Endometrial microvascular endothelial cells (primary cell): Measurements from ENCODE around the gene ZXDC. TPM values are rescaled to one million over a fixed set of nuclear protein-coding genes. Genes with fewer than 3 reads are reported as not detected.

Experiments
- in situ Hi-C: cut with HindIII; loops from 2 replicates; pipeline ENCODE4 v1.10.0; 2017; ENCODE audit warnings: low sequenced_read_pairs, low pct_unique_long_range_greater_than_20kb; ENCODE audit errors: inconsistent ontology term
- total RNA-seq: library from RNA; depleted of rRNA; stranded (reverse); fragments of >200 nt; gene quantifications from one replicate; pipeline ENCODE4 v1.2.3, GENCODE V29; 2015; ENCODE audit errors: inconsistent ontology term

ZXDC gene
- total RNA-seq, 1 donor from 2014 or later: 13.6 TPM

DNA sequence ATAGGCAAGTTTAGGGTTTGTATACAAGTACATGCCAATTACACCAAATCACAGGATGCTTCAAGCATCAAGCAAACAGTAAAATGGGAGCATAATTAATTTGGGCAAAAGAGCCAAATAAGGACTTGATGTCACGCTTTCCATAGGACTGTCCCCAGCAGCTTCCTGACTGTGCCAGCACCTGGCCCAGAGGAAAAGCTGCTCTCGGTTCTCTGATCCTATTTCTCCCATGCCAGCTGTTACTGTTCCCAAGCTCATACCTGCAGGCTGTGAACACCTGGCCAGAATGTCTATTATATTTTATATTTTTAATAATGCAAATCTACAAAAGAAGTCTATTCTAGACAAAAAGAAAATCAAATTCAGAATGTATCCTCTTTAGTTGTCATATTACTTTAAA, 12.2 kb downstream of the ZXDC start:
- in situ Hi-C loops: no loop called here

DNA sequence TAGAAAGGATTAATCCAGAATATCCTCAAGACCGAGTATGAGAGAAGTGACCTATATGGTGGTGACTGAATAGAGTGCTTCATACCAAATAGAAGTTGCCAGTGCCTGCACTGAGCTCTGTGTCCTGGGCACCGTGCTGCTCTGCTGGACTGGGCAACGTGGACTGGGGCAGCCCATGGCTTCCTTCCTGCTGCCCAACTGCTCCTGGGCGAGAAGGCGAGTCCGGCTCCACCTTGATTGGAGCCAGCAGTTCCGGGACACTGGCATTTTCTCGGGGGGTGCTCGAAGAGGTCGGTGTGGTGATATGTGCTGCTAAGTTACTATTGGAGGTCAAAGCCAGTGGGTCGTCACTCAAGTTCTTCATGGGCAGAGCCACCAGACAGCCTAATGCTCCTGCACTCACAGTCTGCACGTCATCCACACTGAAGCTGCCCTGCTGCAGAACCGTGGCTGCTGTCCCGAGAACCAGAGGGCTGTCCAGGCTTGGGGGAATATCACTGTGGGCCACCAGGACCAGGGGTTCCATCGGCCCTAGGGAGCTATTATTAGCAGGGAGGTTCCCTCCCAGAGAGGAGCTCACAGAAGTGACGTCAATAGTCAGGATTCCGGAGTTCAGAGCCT, 14.1 kb downstream of the ZXDC start:
- in situ Hi-C loops: no loop called here

GRCh38 chr3:126460381-126460780, 15.3 kb downstream of the ZXDC start:
- in situ Hi-C loops: no loop called here

- in situ Hi-C loops: no loop called here
Measured at GRCh38 chr3:126459763-126460127, 15.9 kb downstream of the ZXDC start.

DNA sequence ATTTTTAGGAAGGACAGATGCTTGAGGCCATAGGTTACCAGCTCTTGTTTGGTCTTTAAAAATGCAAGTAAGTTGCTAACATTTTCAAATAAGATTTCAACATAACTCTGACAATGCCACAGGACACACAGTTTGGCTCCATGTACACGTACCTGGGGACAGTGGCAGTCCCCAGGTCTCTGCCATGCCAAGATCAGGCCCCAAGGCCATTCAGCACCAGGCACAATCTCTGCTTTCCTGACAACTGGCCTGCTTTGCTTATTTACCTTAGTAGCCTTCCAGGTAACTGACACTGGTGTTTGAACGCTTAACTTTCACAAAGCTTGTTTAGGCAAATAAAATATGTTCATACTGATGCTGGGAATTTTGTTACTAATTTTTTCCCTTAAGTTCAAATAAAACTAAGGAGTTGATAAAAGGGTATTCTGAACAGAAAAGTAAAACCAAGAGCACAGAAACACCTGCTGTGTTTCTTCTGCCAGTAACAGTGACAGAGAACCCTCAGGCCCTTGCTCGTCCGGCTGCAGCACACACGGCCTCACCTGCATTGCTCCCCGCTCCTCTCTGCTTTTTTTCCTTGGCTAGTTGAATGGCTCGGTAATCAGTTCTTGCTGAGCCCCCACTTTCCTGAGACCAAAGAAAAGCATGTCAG, 16.5 kb downstream of the ZXDC start:
- in situ Hi-C loops: no loop called here

DNA sequence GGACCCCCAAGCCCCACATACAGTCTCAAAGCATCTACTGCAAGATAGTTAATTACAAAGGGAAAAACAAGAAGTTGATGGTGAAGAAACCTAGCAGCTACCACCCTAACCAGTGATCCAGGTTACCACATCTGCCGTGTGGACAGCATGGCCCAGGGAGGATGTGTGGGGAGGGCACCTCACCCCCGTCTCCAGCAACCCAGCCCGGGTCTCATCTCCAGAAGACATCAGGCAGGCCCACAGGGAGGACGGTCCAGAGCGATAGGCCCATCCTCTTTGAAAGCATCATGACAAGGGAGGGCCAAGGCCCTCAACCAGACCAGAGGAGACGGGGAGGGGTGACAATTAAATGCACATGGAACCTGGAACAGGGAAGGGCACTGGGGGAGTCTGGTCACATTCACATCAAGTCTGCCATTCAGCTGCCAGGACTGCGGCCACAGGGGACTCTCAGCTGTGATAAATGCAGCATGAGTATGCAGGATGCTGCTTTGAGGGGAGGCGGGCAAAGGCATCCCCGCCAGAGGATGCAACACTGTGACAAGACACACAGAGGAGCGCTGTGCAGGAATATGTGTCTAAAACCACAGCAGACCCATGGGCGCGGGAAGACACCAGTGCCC, 18.8 kb downstream of the ZXDC start:
- in situ Hi-C loops: no loop called here

- in situ Hi-C loops: no loop called here
Measured at GRCh38 chr3:126456211-126456610, 19.5 kb downstream of the ZXDC start.

GRCh38 chr3:126454437-126455198, 21.1 kb downstream of the ZXDC start:
- in situ Hi-C loops: no loop called here

DNA sequence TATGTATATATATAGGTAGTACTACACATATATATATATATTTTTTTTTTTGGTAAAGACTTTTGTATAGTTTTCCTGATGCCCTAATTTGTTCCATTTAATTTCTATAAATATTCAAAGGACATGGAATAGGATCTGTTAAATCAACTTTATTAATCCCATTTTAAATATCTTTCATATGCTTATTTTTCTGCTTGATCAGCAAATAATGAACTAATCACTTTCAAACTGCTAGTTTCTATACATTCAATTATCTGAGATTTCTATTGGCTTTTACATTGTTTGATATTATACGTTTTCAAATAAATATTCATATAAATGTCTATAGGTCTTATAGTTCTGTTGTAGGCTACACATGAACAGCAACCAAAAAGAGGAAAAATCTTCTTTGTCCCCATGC, 21.7 kb downstream of the ZXDC start:
- in situ Hi-C loops: no loop called here

GRCh38 chr3:126452213-126452612, 23.5 kb downstream of the ZXDC start:
- in situ Hi-C loops: no loop called here

DNA sequence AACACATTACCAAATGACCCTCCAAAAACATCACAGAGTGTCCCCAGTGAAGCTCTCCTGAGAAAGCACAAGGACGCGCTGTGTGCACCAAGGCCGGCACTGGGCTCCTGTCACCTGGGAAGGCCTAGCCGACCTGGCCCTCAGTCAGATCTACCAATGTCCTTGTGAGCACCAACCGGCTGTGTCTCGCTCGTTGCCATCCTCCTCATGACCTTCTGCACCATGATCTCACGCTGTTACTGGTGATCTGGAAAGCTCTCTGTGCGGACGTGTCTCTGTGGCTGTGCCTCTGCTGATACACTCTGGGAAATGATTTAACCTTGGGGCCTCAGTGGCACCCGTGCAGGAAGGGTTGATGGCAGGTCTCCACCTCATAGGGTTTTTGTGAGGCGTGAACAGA, 24.2 kb downstream of the ZXDC start:
- in situ Hi-C loops: no loop called here

GRCh38 chr3:126450744-126451143, 24.9 kb downstream of the ZXDC start:
- in situ Hi-C loops: no loop called here

DNA sequence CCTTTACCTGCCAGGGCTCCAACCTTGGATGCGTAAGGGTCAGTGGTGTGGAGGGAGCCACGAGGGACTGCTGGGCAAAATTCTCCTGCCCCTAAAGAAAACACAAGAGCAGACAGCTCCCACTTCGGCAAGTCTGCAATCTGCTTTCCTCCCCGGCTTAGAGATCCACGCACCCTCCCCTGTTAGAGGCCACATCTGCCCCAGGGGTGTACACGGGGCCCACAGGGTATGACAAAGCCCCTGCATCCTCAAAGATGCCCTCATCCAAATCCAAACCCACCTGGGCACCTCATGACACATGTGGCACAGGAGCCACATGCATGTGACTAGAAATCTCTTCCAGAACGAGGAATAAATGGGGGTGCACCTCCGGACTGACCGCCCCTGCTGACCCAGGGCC, 25.5 kb downstream of the ZXDC start:
- in situ Hi-C loops: no loop called here

GRCh38 chr3:126449621-126450051, 26.1 kb downstream of the ZXDC start:
- in situ Hi-C loops: no loop called here

- in situ Hi-C loops: no loop called here
Measured at GRCh38 chr3:126448893-126449180, 26.9 kb downstream of the ZXDC start.

- in situ Hi-C loops: no loop called here
Measured at GRCh38 chr3:126448136-126448892, 27.4 kb downstream of the ZXDC start.

- in situ Hi-C loops: no loop called here
Measured at GRCh38 chr3:126447456-126448106, 28.1 kb downstream of the ZXDC start.

DNA sequence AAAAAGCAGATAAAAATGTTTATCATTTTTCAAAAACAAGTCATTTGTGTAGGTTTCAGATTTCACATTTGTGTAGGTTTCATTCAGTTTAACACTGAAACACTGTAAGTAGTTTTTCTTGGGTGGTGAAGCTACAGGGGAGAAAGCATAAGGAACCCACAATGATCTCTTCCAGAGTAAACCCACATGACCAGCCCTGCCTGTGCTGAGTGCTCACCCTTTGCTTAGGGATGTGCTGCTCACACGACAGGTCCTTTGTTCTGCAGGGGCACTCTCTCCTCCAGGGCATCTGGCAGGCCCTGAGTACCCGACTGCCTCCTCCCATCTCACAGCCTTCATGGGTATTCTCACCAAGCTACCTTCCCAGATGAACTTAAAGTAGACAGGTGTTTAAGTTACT, 28.9 kb downstream of the ZXDC start:
- in situ Hi-C loops: no loop called here

DNA sequence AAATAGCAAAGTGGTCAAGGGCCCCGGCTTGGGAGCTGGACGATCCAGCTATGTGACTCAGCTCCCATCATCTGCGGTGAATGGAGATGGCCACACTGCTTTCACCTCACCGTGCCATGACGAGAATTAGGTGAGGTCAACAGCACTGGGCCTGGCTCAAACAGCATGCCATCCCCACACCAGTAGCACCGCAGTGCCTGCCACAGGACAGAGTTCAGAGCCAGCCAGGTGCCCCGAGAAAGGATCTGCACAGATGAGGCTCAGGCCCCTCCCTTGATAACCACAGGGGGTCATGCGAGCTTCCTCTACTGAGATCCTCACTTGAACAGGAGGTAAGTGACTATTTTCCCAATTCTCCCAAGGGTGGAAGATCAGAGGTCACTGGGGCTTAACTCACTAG, 29.4 kb downstream of the ZXDC start:
- in situ Hi-C loops: no loop called here
